ENCODE measurements around the gene DLG2.
"Not testable (repeated sequence)": the region's sequence is repeated elsewhere in the genome, so short reads cannot be mapped to it uniquely, and the experiment has no call there.

Gene DLG2

DNA sequence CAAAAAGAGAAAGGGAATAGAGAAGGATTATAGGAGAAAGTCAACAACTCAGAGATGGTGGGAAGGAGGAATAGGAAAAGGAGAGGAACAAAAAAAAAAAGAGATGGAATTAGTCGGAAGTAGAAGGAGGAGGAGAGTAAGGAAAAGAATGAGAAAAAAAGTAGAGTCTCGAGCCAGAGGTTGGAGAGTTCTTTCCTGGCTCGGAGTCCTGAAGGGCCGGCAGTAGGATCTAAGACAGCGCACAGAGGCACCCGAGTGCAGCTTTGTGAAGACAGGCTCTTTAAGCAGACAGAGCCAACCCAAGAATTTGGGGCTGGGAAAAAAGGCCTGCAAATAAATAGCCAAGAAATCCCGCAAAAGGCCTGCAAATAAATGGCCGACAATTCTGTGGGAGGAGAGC, 2170.6 kb downstream of the DLG2 start:
- DNase-seq (ENCODE audit: low read depth) = no peak

DNA sequence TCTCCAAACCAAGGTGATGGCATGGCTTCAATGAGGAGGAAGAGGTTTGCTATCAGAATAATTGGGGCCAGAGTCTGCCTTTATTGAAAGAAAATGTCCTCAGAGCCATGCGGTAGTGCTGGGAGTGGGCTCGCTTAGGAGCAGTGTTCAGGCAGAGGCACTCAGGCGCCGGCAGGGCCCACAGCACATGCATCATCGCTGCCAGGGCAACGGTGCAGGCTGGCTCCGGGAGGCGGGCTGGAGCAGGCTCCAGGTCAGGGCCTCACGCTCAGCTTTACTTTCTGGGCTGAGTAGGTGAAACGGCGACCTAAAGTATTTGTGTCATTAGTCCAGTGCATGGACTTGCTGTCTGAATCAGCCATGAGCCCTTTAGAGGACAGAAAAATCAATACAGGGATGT, 2171.1 kb downstream of the DLG2 start:
- H3K4me3 ChIP-seq (ENCODE audit: low read depth, low read length) = no peak overlapping the region

More for the DNA sequence above, 2170.6 kb downstream of the DLG2 start:
- no peak overlapping the region for H3K4me3 ChIP-seq (ENCODE audit: low read depth, low read length)

DNA sequence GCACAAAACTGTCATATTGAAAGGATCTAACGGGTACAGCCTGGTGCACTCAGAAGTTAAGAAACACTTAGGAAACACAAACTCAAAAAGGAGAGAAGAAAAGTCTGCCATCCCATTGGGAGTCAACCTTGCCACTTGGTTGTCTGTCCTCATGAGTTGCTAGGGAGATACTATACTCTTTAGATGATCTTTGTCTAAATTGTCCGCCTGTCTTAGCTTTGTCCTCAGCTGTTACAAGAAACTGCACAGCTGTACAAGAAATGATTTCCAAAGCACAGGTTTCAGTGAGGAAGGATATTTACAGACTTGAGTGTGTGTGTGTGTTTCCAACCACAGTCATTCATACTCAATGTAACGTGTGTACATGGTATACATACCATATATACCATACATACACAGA, 2171.8 kb downstream of the DLG2 start:
- no peak for DNase-seq (ENCODE audit: low read depth)
- H3K4me3 ChIP-seq (ENCODE audit: low read depth, low read length) = no peak overlapping the region

More for the DNA sequence above, 2171.1 kb downstream of the DLG2 start:
- DNase-seq (ENCODE audit: low read depth) = no peak

DNA sequence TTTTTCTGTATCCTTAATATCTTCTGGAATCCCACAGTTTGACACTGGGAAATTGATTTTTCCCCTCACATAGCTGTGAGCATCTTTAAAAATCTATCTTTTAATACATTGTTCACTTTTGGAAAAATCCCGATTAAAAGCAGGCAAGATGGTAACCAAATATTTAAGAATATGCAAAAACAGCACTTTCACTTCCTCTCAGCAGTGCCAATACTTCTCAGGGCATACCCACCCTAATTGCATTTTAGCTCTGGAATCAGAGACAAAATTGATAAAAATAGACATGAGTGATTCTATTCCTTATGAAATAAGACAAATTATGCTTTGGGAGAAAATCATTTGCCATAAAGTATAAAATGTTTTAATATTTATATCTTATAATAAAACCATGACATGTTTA, 2172.5 kb downstream of the DLG2 start:
- DNase-seq (ENCODE audit: low read depth) = no peak
- no peak overlapping the region for H3K4me3 ChIP-seq (ENCODE audit: low read depth, low read length)

DNA sequence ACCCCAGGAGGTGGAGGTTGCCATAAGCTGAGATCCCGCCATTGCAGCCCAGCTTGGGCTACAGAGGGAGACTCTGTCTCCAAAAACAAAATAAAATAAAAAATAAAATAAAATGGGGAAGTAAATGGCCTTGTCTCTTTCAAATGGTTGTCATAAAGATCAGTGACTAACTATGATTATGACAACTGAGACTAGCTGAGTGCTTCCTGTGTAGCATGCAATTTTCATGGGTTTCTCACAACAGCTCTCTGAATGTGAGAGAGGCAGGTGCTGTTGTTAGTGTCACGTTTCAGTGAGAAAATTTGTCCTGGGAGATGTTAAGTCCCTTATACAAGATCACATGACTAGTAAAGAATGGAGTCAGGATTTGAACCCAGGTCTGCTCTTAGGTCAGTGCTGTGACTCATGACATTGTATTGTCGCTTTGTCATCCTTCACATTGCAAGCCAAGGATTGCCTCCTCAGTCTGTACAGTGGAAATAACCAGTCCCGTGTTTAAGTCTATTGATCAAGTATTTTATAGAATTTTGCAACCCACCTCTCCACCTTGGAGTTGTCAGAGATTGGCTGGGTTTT, 2177.7 kb downstream of the DLG2 start:
- no peak overlapping the region for H3K4me3 ChIP-seq (ENCODE audit: low read depth, low read length)
- DNase-seq (ENCODE audit: low read depth) = no peak

DNA sequence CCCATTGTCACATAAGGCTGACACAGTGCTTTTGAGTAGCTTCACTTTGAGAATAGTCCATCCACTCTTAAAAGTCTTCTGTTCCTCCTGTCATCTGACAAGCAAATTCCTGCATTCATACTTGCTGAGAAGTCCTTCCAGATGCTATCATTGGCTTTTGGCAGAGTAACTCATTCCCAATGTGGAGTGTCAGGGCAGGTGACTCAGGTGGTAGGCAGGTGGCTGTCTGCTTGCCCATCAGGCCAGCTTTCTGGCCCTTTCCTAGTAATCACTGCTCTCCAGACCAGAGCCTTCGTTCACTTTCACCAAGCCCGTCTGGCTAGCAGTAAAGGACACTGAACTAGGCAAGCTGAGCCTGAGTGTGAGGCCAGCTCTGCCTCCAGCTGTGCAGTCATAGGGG, 2178.5 kb downstream of the DLG2 start:
- no peak for DNase-seq (ENCODE audit: low read depth)

DNA sequence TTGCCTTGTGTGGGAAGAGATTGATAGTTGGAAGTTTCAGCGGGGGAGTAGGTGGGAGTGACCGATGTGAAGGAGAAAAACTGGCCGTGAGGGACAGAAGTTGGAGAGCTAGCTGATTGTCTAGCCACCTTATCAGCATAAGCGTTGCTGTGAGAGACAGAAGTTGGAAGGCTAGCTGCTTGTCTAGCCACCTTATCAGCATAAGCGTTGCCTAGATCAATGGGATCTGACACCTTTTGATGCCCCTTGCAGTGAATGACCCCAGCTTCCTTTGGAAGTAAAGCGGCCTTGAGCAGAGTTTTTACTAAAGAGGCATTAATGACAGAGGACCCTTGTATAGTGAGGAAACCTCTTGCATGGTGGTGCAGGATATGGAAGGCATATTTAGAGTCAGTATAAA, 2183.3 kb downstream of the DLG2 start:
- not testable (repeated sequence) for H3K4me3 ChIP-seq (ENCODE audit: low read depth, low read length); DNase-seq (ENCODE audit: low read depth)

More for the DNA sequence above, 2178.5 kb downstream of the DLG2 start:
- no peak overlapping the region for H3K4me3 ChIP-seq (ENCODE audit: low read depth, low read length)

DNA sequence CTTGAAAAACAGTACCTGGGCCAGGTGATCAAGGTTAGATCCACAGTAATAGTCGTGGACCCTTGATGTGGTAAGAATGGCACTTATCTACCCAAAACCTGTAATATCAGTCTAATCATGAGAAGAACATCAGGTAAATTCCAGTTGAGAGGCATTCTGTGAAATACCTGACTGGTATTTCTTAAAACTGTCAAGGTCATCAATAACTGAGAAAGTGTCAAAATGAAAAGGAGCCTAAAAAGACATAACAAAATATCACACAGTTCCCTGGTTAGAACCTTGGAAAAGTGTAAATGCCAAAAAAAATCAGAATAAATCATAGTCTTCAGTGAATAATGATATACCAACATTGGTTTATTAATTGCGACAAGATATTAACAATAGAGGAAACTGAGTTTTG, 2185.5 kb downstream of the DLG2 start:
- DNase-seq (ENCODE audit: low read depth) = no peak
- H3K4me3 ChIP-seq (ENCODE audit: low read depth, low read length) = no peak overlapping the region

DNA sequence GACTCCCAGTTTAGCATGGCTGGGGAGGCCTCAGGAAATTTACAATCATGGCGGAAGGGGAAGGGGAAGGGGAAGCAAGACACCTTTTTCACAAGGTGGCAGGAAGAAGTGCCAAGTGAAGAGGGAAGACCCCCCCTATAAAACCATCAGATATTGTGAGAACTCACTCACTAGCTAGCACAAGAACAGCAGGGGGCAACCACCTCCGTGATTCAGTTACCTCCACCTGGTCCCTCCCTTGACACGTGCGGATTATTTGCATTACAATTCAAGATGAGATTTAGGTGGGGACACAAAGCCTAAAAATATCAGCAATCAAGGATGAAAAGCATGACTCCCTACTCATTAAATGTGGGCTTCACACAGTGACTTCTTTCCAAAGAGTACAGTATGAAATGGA, 2186.0 kb downstream of the DLG2 start:
- no peak for DNase-seq (ENCODE audit: low read depth)
- H3K4me3 ChIP-seq (ENCODE audit: low read depth, low read length) = no peak overlapping the region

DNA sequence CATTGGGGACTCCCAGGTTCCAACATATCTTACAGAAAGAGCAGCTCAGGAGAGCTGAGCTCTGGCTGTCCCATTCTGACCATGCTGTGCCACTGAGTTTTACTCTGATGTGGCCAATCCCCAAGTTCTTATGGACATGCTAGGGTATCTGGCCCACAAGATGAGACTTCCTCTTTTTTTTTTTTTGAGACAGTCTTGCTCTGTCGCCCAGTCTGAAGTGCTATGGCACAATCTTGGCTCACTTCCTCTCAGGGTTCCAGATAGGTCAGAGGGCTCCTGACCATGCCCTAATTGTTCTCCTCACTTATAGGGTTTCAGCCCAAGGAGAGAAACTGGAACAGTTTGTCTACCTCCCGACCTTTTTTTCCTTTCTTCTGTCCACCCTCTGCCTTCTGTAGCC, 2188.7 kb downstream of the DLG2 start:
- H3K4me3 ChIP-seq (ENCODE audit: low read depth, low read length) = no peak overlapping the region
- DNase-seq (ENCODE audit: low read depth) = no peak

DNA sequence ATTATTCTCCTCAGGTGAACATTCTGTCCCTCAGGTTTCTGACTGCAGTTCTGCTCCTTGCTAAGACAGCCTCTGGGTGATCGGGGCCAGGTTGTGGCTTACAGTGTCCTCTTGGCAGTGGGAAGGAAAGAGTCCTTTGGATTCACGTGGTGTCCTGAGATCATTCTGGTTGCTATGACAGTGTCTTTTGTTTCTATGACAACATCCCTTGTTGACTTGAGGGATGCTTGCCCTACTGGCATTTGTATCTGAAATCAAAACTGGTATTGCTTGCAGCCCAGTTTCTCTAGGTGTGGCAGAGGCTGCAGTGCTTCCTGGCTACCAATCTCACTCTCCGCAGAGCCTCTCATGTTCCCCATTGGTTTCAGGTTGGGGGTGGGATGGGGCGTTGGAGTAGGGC, 2189.2 kb downstream of the DLG2 start:
- no peak overlapping the region for H3K4me3 ChIP-seq (ENCODE audit: low read depth, low read length)
- DNase-seq (ENCODE audit: low read depth) = no peak

DNA sequence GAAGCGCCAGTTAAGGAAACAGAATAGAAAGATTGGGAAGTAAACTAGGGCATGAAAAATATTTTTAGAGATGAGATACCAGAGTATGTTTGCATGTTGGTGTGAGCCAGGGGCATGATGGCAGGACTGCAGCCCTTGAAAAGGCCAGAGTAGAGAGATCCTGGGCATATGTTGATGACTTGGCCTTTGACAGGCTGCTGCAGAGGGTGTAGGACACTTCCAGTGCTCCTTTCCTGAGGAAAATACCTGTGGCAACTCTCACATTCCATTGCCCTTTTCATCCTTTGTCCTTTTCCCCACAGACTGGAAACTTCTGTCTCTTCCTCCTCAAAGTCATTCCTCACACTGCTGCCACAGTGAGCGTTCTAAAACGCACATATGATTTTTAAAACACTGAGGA, 2190.3 kb downstream of the DLG2 start:
- H3K4me3 ChIP-seq (ENCODE audit: low read depth, low read length) = no peak overlapping the region
- DNase-seq (ENCODE audit: low read depth) = no peak

DNA sequence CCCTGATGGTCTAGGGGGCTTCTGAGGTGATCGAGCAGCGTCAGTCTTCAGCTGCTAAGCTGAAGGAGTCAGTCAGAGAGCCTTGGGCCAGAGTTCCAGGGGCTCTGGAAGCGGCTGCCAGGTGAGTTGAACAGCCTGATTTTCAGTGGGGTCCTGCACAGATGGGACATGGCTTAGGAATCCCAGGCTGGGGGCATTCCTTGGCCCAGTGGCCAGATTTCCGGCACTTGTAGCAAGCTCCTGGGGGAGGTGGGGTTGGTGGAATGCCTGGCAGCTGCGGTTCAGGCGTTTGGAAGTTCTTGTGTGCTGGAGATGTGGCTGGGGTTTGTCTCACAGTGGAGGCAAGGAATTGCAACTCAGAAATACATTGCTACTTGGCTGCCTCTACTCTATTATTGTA, 2192.3 kb downstream of the DLG2 start:
- DNase-seq (ENCODE audit: low read depth); H3K4me3 ChIP-seq (ENCODE audit: low read depth, low read length): not testable (repeated sequence)

DNA sequence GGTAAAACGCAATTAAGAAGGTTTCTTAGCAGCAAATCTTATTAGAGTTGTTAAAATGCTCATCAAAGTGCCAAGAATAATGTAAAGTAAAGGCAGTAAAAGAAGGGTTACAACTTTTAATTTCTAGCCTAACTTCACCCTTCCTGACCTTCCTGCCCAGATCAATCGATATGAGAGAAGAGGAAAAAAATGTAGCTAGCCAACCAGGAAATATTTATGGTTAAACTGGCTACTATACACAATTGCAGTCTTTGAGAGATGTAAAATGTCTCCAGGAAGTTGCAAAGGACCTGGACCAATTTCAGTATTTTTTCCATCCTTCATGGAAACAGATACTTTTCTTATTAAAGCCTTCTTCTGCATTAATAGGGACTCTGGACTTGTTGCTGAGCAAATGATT, 2199.2 kb downstream of the DLG2 start:
- DNase-seq (ENCODE audit: low read depth) = no peak
- H3K4me3 ChIP-seq (ENCODE audit: low read depth, low read length) = no peak overlapping the region

DNA sequence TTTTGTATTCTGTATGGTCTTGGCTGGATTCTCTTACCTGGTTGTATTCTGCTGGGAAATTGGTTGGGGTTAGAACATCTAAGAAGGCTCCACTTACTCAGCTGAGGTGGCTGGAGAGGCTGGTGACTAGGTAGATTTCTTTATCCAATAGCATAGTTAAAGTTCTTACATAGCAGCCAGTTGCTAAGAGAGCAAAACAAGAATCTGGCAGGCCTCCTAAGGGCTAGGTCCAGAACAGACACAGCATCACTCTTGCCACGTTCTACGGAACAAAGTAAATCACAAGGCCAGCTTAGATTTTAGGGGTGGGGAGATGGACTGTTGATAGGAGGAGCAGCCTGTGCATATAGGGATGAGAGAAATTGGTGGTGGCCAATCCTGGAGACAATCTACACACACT, 2199.6 kb downstream of the DLG2 start:
- DNase-seq (ENCODE audit: low read depth) = no peak
- no peak overlapping the region for H3K4me3 ChIP-seq (ENCODE audit: low read depth, low read length)

DNA sequence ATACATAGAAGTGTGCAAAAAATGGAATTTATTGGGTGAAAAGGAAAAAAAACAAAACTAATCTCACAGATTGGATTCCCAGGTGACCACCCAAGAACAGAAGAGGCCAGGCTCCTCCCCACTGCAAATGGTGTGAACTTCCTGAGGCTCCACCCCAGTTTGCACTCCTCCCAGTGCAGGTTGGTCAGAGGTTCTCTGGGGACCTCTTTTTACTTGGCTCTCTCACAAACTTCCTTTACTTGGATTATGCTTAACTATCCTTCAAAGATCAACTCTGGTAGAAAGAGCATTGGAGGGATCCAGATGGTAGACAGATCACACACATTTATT, 2202.0 kb downstream of the DLG2 start:
- no peak for DNase-seq (ENCODE audit: low read depth)
- H3K4me3 ChIP-seq (ENCODE audit: low read depth, low read length) = no peak overlapping the region

DNA sequence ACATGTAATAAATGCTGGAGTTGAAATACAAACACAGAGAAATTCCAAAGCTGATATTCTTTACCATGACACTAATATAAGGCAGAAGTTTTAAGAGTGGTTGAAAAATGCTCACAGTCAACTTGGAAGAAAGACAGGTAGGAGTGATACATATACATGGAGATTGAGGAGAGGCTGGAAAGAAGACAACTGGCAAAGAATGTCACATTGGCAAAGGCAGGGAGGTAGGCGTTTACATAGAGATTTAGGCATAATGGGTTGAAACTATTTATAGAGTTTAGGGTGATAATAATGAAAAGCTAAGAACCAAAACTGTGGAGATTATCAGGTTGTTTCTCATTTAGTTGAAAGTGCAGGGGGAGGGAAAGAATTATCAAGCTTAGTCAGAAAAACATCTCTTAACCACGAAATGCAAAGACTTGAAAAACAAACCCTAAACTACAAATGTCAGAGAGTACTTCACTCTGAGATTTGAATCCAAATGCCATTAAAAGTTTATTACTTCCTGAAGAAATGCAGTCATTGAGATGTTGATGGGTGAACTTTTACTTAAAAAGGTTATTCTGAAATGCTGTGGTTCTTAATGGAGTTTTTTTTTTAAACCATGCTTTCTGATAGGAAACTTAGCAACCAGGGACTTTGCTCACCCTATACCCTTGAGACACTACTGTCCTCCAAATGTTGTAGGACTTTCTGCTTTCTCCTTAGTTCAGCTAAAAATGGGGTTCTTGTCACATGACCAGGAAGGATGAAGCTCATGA, 2202.6 kb downstream of the DLG2 start:
- no peak for DNase-seq (ENCODE audit: low read depth)
- no peak overlapping the region for H3K4me3 ChIP-seq (ENCODE audit: low read depth, low read length)

DNA sequence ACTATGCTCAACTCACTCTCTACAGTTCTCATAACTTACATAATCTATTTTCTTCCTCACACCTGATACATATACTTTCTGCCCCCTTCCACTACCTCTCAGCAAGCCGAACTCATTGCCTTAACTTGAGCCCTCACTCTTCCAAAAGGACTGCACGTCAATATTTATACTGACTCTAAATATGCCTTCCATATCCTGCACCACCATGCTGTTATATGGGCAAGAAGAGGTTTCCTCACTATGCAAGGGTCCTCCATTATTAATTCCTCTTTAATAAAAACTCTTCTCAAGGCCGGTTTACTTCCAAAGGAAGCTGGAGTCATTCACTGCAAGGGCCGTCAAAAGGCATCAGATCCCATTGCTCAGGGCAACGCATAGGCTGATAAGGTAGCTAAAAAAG, 2204.5 kb downstream of the DLG2 start:
- H3K4me3 ChIP-seq (ENCODE audit: low read depth, low read length); DNase-seq (ENCODE audit: low read depth): not testable (repeated sequence)

DNA sequence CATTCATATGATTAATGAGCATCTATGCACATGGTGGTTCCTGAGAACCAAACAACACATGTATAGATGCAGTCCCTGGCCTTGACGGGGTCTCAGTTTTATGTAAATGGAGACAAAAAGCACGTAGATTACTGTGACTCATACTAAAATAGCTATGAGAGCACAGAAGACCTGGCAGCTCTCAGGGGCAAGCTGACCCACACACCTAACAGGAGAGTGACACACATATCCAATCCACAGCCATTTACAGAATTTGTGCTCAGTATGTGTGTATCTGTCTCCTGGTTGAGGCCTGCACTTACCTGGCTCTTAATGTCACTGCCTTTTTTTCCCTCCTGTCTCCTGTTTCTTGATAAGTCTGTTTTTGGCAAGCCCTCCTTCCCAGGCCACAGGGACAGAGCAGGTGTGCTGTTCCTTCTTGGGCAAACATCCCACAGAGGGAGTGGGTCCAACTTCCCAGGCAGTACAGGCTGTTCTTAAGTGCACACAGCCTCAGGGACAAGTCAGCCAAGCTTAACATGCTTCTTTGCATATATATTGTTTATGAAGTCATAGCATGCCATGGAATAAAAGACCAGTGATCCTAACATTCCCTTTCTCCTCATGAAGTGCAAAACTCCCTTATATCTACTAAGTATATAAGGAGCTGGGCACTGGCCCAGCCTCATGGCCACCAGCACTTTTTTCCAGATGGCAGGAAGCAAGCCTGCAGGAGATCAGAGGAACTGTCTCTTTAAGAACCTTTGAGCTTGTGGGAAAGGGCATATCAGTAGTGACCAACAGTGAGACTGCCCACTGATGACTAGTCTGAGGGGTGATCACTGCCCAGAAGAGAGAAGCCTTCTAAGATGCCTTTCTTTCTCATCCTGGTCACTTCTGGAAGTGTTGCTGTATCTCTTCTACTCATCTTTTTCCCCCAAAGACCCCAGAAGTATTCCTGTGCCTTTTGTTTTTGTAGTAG, 2216.3 kb downstream of the DLG2 start:
- no peak overlapping the region for H3K4me3 ChIP-seq (ENCODE audit: low read depth, low read length)

DNA sequence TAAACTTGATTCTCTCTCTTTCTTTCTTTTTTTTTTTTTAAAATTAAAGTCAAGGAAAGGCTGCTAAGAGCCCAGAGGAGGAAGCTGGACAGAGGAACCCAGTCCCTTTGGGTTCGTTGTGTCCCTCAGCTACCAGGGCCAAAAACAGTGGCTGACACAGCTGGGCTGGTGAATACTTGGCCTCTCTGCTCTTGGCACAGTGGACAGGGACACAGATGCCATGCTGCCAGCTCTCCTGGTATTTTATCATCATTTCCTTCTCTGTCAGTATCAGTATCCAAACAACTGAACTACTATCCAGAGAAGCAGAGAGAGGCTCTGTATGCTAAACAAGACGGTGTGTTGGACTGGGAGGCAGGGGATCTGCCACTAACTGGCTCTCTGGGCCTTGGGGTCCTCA, 2217.3 kb downstream of the DLG2 start:
- no peak overlapping the region for H3K4me3 ChIP-seq (ENCODE audit: low read depth, low read length)
- DNase-seq (ENCODE audit: low read depth) = no peak

More for the DNA sequence above, 2216.3 kb downstream of the DLG2 start:
- no peak for DNase-seq (ENCODE audit: low read depth)
